Measurements from ENCODE around the gene CEP76. TPM values are rescaled to one million over a fixed set of nuclear protein-coding genes. Genes with fewer than 3 reads are reported as not detected.
A peak's percentile ranks its signal among the peaks of the same experiment; 100 is the strongest.
"Not testable (repeated sequence)": the region's sequence is repeated elsewhere in the genome, so short reads cannot be mapped to it uniquely, and the experiment has no call there.

Gene CEP76
- polyA plus RNA-seq, 3 donors = 9.7 to 12.0 (median 11.8) TPM

DNA sequence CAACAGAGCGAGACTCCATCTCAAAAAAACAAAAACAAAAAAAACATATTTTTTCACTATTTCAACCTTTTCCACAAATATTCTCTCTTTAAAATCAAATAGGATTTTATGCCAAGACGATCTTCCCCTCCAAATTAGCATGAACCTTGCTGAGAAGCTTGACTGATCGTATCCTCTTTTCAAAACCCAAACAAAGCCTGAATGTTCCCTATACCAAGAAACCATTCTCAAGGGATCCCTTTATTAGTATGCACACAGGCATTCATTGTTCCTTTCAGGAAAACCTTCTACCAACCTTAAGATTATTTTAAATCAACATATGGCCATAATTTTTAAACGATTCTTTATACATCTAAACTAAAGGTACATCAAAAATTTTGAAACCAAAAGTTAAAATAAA is 50.9 kb downstream of the CEP76 start:
- no peak for DNase-seq

DNA sequence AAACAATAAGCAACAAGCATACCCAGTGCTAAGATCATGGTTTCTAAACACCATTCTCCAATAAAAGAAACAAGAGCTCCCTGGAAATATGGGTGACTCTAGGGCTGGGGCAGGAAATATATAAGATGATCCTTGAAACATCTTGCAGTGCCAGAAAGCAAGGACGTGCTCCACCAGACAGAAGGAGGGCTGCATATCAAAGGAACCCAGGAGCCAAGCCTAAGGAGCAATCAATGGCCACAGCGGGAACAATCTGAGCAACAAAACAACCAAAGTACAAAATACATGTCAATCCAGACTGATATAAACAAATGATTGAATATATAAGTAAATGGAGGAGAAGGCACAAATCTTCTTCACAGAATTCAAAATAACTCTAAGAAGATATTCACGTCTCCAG is 54.8 kb downstream of the CEP76 start:
- no peak for DNase-seq

DNA sequence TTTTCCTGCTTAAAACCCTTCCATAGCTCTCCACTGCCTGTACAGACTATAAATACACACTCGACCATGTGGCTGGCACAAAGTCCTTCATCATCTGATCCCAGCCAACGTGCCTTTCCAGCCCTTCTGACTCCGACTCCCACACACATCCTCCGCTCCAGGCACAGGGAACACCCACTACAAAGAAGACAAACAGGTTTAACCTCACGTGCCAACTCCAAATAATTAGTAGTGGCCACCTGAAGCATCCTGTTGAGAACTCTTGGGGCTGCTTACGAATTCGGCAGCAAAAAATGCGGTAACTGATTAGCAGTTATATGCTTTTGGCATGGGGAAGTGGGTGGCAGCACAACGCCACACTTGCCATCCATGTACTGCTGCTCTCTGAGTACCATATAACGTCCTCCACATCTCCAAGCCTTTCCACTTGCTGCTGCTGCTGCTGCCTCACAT is 56.7 kb downstream of the CEP76 start:
- peak; percentile 17 for DNase-seq

DNA sequence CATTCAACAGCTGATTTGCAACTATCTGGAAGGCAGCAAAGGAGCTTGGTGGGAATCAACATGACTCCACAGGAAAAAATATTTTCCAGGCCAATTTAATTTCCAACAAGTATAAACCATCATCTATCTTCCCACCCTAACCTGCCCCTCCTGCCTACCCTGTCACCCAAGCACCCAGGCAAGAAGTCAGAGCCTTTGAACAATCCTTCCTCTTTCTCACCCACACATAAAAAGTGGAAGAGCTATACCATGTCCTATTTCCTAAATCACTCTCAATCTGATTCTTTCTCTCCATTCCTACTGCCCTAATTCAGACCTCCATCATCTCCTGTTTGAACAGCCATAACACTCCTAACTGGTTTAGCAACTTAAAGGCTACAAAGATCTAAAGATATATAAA is 57.3 kb downstream of the CEP76 start:
- no peak for DNase-seq

DNA sequence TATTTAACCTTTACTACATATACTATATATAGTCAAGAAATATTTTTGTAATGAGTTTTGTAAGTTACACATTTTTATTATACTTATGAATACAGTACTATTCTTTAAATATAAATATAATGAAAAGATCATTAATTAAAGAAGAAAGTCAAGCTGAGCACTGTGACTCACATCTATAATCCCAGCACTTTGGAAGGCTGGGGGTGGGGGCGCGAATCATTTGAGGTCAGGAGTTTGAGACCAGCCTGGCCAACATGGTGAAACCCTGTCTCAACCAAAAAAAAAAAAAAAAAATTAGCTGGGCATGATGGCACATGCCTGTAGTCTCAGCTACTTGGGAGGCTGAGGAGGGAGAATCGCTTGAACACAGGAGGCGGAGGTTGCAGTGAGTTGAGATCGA is 58.8 kb downstream of the CEP76 start:
- DNase-seq = not testable (repeated sequence)

DNA sequence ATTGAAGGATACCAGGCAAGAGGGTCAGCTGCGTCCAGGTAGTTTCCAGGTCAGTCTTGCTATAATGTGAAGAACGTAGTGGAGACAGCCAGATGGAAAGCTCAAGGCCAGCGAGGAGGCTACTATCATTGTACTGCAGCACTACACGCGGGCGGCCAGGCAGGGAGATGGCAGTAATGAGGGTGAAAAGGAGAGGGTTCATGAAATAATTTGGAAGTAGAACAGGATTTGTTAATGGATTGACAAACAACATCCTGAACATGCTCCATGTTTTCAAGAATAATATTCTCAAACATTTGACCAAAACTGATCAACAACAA is 61.7 kb downstream of the CEP76 start:
- no peak for DNase-seq

DNA sequence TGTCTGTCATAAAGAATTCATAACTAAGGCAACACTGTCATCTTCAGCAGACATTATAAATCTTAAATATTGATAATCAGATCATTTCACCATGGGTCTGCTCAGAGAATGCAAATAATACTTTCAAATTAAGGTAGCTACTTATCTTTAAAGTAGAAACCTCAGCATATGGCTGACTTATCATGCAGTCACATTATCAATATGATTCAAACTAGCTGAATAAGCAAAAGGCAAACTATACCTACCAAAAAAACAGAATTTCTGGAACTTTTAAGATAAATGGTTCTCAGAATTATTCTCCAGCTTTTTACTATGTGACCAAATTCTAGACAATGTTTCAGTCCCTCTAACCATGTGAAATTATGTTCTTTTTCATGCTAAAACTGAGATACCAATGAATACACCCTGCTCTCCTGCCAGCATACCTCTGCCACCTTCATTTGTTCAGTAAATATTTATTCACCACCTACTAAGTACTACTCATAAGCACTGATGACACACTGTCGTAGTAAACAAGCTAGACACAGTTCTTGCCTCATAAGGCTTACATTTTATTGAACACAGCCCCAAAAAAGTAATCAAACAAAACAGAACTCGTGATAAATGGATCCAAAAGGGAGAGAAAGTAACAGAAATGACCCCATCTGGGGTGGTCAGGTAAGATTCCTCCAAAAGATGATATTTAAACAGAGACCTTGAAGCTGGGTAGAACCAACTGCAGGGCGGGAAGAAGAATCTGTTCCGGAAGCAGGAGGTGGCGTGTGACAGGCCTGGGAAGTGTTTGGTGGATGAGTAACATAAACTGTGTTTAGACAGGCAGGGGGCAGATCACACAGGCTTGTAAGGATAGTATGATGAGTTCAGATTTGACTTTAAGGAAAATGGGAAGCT is 62.3 kb downstream of the CEP76 start:
- DNase-seq = no peak

DNA sequence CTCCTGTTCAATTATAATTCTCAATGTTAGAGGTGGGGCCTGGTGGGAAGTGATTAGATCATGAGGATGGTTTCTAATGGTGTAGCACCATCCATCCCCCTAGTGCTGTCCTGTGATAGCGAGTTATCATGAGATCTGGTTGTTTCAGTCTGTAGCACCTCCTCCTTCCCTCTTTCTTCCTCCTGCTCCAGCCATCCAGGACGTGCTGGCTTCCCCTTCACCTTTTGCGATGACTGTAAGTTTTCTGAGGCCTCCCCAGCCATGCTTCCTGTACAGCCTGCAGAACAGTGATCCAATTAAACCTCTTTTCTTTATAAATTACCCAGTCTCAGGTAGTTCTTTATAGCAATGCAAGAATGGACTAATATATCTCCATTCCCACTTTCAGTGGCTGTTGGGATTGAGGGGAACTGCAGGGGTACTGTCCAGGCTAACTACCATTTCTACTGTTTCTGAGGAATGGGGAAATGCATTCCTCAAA is 63.8 kb downstream of the CEP76 start:
- no peak for DNase-seq

DNA sequence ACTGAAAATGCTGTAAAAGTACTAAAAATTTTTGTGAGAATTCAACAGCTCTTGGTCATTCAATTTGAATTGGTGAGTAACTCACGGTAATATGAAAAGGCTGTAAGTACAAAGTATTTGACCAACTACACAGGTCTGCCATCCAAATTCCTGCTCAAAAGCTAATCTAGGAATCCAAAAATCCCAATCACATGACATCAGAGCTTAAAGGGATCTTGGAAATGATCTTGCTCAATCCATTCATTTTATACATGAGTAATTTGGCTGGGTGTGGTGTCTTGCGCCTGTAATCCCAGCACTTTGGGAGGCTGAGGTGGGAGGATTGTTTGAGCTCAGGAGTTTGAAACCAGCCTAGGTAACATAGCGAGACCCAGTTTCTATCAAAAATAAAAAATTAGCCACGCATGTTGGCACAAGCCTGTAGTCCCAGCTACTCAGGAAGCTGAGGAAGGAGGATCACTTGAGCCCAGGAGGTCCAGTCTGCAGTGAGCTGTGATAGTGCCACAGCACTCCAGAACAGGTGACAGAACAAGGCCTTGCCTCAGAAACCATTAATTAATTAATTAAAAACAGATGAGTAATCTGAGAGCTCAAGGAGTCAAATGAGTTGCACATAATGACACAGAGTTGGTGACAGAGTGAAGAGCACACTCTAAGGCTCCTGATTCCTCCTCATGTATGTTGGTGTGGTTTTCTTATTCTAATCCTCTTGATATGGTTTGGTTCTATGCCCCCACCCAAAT is 64.5 kb downstream of the CEP76 start:
- no peak for DNase-seq

DNA sequence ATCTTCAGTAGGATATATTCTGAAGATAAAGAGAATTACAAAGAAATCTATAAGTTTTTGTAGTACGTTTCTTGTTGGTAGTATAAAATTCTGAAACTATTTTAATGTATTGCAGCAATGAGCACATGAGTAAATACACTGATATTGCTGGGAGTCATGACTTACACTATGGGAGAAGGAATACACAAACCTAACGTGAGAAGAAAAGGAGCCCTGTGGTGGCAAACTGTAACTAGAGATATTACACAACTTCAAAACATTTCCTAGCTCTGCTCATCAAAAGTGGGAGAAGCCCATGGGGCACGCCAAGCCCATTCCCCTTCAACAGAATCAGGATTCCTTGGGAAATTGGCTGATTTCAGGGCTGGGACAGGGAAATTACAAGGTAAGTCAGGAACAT is 65.1 kb downstream of the CEP76 start:
- DNase-seq = no peak

DNA sequence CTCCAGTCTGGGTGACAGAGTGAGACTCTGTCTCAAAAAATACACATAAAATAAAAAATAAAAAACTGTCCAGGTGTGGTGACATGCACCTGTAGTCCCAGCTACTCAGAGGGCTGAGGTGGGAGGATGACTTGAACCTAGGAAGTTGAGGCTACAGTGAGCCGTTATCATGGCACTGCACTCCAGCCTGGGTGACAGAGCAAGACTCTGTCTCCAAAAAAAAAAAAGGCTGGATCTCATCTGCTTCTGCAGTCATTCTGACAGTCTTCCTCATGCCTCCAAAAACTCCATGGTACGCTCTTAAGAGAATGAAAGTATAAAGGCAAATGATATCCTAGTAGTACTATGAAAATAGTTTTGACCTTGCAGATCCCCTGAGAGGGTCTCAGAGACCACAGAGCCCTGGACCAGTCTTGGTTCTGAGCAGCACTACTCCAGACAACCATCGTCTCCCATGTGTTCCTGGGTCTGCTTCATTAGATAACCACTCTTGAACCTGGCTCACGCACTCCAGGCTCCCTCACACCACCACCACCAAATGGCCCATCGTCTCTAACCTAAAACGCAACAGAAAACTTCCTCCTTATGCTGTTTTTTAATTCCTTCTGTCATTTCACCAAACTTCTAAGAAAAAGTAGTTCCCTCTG is 70.6 kb downstream of the CEP76 start:
- no peak for DNase-seq

DNA sequence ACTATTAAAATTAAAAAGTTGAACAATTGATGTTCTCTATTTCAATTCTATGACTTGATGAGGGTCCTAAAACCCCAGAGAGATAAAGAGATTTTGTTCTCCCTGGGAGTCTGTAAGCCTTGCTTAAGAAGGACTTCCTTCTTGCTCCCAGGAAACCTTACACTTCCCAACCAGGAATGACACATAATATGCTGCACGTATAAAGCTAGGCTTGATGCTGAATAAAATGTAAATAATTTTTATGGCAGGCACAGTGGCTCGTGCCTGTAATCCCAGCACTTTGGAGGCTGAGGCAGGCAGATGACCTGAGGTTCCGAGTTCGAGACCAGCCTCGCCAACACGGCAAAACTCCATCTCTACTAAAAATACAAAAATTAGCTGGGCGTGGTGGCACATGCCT is 72.4 kb downstream of the CEP76 start:
- DNase-seq = no peak

DNA sequence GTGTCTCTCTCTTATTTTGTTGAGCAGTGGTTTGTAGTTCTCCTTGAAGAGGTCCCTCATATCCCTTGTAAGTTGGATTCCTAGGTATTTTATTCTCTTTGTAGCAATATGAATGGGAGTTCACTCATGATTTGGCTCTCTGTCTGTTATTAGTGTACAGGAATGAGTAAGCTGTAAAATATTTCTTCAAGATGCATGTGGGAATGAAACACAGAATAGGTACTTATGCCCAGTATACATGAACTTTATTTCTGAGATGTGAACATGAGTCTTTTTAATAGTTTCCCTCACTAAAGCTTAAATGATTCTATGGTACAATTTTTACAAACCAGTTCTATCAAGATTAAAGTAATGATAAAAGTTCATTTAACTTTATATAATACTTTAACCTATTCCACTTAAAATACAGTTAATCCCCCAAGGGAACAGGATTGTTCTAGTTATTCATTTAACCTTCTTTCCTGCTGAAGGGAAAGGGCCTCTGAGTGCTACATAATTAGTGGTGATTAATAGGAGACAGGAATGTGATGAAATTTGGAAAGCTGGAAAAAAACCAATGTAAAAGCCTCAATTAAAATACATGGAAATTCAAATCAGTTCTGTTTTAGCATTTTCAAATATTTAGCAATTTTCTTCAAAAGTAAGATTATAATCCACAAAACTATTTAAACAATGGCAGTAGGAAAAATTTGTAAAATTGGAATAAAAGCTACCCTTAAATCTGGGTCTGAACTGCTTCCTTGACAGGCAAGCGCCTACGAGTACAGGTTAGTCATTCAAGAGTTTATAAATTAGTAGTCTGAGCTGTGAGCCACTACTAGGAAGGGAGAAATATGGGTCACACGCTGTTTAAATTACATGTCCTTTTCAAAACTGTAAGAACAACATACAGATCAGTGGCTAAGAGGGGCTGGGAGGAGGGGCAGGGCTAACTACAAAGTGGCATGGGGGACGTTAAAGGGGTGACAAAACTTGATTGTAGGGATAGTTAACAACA is 73.5 kb downstream of the CEP76 start:
- peak; percentile 17 for DNase-seq

DNA sequence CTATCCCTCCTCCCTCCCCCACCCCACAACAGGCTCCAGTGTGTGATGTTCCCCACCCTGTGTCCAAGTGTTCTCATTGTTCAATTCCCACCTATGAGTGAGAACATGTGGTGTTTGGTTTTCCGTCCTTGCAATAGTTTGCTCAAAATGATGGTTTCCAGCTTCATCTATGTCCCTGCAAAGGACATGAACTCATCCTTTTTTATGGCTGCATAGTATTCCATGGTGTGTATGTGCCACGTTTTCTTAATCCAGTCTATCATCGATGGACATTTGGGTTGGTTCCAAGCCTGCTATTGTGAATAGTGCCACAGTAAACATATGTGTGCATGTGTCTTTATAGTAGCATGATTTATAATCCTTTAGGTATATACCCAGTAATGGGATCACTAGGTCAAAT is 75.3 kb downstream of the CEP76 start:
- DNase-seq = not testable (repeated sequence)

DNA sequence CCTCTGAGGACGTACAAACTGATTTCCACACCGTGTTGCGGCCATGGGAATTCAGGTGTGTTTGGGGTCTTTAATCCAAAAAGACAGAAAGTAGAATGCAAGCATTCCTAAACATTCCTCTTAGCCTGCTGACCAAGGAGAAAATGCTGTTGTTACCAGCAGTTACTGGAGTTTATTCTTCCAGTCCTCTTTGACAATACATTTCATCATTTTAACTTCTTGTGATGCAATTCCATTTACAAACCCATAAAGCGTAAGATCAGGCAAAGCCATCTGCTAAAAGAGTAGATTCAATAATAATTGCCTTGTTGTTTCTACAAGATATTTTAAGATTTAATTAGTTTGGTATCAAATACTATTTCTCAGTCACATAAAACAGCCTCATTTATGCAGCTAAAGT is 77.3 kb downstream of the CEP76 start:
- DNase-seq = no peak

Other genes with a start within 250 kb of the CEP76 start
- gene SPIRE1, start 44.6 kb downstream of the CEP76 start, polyA plus RNA-seq (ENCODE audit: insufficient read length in 3 of 3) = 10 to 100 TPM; 31.6 to 35.6 (median 35.0) TPM
- 10 to 100 TPM; 65.9 to 74.8 (median 67.5) TPM for gene PSMG2, start 319 bp upstream of the CEP76 start, polyA plus RNA-seq (ENCODE audit: insufficient read length in 3 of 3)
- gene PTPN2, start 181.5 kb upstream of the CEP76 start, polyA plus RNA-seq (ENCODE audit: insufficient read length in 3 of 3) = 10 to 100 TPM; 45.8 to 57.2 (median 47.9) TPM
- gene SEH1L, start 245.3 kb upstream of the CEP76 start, polyA plus RNA-seq (ENCODE audit: insufficient read length in 3 of 3) = 10 to 100 TPM; 36.2 to 41.8 (median 40.2) TPM